Measurements from ENCODE around the gene TRDN. TPM values are rescaled to one million over a fixed set of nuclear protein-coding genes. Genes with fewer than 3 reads are reported as not detected.

The TRDN gene
- total RNA-seq, 1 donor from 2014 or later: not detected

DNA sequence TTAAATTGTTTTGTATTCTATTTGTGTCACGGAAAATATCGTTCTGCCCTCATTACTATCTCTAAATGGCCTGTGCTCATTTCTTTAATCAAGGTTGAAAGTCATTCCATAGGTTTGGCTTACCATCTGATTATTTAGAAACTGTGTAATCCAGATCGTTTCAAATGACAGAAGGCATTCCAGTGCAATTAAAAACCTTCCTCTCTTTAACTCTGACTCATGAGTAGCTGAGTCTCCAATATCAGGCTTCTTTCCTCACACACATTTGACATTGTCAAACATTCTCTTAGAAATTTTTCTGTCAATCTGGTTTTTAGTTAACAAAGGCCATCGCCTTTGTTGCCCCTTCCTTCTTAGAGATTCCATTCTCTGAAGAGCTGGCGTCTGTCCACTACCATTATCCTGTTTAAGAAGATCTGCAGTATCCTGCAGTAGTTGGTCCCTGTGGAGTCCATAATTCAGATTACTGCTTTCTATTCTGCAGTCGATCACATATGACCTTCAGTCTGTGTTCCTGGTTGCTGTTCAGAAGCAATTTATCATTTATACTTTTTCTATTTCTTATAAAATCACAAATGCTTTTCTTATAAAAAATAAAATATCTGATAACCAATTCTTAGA is 3.9 kb upstream of the TRDN start:
- Mint-ChIP-seq H3K27ac (ENCODE audit: unreplicated experiment) (no peak overlapping the region), H3K9me3 (no peaks in the 10 kb centered on the region), H3K4me1 (peaks cover 12% of the 10 kb centered on the region), H3K4me3 (no peak overlapping the region), H3K27me3 (ENCODE audit: low read depth) (no peaks in the 10 kb centered on the region), H3K36me3 (ENCODE audit: low read depth) (no peaks in the 10 kb centered on the region)
- TF ChIP-seq, protein P1, sequence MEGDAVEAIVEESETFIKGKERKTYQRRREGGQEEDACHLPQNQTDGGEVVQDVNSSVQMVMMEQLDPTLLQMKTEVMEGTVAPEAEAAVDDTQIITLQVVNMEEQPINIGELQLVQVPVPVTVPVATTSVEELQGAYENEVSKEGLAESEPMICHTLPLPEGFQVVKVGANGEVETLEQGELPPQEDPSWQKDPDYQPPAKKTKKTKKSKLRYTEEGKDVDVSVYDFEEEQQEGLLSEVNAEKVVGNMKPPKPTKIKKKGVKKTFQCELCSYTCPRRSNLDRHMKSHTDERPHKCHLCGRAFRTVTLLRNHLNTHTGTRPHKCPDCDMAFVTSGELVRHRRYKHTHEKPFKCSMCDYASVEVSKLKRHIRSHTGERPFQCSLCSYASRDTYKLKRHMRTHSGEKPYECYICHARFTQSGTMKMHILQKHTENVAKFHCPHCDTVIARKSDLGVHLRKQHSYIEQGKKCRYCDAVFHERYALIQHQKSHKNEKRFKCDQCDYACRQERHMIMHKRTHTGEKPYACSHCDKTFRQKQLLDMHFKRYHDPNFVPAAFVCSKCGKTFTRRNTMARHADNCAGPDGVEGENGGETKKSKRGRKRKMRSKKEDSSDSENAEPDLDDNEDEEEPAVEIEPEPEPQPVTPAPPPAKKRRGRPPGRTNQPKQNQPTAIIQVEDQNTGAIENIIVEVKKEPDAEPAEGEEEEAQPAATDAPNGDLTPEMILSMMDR (conservative IDR thresholded peaks at IDR 0.05): no peak
- no peak for DNase-seq (ENCODE audit: low read depth, low spot score)

DNA sequence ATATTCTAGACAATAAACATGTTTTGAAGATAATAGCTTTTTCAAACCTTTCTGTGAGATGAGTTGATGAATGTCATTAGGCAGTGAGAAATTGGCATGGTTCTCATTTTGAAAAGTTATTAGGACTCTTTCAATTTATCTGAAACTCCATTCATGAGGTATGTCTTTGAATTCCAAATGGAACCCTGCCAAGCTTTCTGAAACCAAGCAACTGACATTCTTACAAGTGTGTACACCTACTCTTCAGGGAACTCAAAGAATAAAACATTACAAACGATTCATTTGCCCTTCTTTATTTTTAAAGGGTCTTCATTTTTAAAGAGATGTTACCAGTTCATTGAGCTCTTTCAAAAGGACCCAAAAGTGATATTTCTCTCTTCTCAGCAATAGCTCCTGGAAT is 2.1 kb upstream of the TRDN start:
- Mint-ChIP-seq H3K4me1 (peaks cover 12% of the 10 kb centered on the region), H3K27ac (ENCODE audit: unreplicated experiment) (no peak overlapping the region), H3K9me3 (no peaks in the 10 kb centered on the region), H3K36me3 (ENCODE audit: low read depth) (no peaks in the 10 kb centered on the region), H3K27me3 (ENCODE audit: low read depth) (no peaks in the 10 kb centered on the region), H3K4me3 (no peak overlapping the region)
- TF ChIP-seq, protein P1 (conservative IDR thresholded peaks at IDR 0.05): no peak
- no peak for DNase-seq (ENCODE audit: low read depth, low spot score)

DNA sequence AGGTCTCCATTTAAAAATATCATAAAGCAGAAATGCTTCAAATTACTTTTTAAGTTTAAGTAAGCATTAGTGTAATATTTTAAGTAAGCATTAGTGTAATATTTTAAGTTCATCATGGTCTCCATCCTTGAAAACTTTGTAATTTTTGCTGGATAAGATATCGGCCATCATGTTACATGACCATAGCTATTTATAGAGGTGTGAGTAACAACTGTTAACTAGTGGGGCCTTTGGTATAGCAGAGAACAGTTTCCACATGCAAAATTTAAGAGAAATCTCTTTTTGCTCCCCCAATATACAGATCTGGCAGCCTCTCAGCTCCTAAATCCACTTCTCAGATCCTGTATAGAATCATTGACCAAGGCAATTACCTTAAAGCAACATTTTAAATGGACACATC is 468 bp downstream of the TRDN start:
- no peak for DNase-seq (ENCODE audit: low read depth, low spot score)
- Mint-ChIP-seq H3K9me3 (no peaks in the 10 kb centered on the region), H3K4me3 (no peak overlapping the region), H3K27me3 (ENCODE audit: low read depth) (no peaks in the 10 kb centered on the region), H3K4me1 (peaks cover 12% of the 10 kb centered on the region), H3K27ac (ENCODE audit: unreplicated experiment) (no peak overlapping the region), H3K36me3 (ENCODE audit: low read depth) (no peaks in the 10 kb centered on the region)
- TF ChIP-seq, protein P1 (conservative IDR thresholded peaks at IDR 0.05): no peak

DNA sequence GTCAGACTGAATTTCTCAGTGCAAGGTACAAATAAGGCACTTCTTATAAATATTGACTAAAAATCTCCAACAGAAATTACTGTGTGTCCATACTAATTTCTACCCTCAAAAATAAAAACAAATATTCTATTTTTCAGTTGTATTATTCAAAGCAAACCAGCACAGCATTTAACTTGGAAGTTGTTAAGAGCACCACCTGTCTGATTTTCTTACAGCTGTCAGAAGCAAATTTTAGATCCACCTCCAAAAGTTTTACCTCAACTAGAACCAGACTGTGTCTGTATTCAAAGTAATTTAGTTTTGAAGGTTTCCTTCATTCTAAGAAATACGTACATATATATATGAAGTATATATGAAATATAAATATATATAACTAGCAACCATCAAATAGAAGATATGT is 1.2 kb downstream of the TRDN start:
- no peak overlapping the region for H3K27ac Mint-ChIP-seq (ENCODE audit: unreplicated experiment)
- no peak overlapping the region for H3K4me3 Mint-ChIP-seq
- TF ChIP-seq, protein P1 (conservative IDR thresholded peaks at IDR 0.05): no peak
- H3K9me3 Mint-ChIP-seq: no peaks in the 10 kb centered on the region
- peaks cover 10% of the 10 kb centered on the region for H3K4me1 Mint-ChIP-seq
- DNase-seq (ENCODE audit: low read depth, low spot score): no peak
- H3K36me3 Mint-ChIP-seq (ENCODE audit: low read depth): no peaks in the 10 kb centered on the region
- H3K27me3 Mint-ChIP-seq (ENCODE audit: low read depth): no peaks in the 10 kb centered on the region

DNA sequence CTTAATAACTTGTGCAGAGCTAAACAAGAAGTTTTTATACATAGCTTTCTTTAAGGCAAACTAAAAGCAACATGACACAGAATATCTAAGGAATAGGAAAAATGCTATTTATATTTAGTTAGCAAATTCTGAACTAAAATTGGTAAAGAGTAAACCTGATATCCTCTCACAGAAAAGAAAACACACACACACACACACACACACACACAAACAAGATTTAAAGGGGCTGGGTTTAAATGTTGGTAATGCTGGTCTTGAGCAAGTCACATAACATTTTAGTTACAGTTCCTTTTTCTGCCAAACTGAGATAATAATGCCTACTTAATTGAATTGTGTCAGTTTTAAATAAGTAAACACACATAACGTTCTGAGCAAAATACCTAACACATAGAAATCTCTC is 1.6 kb downstream of the TRDN start:
- Mint-ChIP-seq H3K27me3 (ENCODE audit: low read depth) (no peaks in the 10 kb centered on the region), H3K4me3 (no peak overlapping the region), H3K36me3 (ENCODE audit: low read depth) (no peaks in the 10 kb centered on the region), H3K27ac (ENCODE audit: unreplicated experiment) (no peak overlapping the region), H3K9me3 (no peaks in the 10 kb centered on the region), H3K4me1 (peaks cover 7% of the 10 kb centered on the region)
- no peak for DNase-seq (ENCODE audit: low read depth, low spot score)
- TF ChIP-seq, protein P1 (conservative IDR thresholded peaks at IDR 0.05): no peak

Data from neural crest cell (in vitro differentiated cells).